CD4-positive, alpha-beta T cell treated with Interferon gamma for 1 hour (primary cell): ENCODE measurements around the gene CYP19A1.

ENCODE experiments used
- DNase-seq: peaks from one replicate; pipeline ENCODE4 v3.0.0-alpha.2; 2020

The CYP19A1 gene

DNA sequence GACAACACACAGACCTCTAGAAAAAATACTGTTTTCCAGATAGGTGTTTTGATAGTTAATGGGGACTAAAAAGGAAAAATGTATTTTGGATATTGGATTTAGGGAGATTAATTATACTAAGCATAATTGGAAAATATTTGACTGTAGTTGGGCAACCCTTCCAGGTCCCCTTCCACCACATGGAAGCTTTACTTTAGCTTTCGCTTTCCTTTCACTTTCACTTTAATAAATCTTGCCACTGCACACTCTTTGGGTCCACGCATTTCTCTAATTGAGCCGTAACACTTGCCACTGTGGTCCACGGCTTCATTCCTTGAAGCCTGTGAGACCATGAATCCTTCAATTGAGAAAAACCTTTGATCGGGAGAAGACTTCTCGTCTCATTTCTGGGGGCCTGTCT lies 18.6 kb upstream of the CYP19A1 start:
- DNase-seq: no peak

- DNase-seq: no peak
Measured at GRCh38 chr15:51356147-51356546, 17.8 kb upstream of the CYP19A1 start.

DNA sequence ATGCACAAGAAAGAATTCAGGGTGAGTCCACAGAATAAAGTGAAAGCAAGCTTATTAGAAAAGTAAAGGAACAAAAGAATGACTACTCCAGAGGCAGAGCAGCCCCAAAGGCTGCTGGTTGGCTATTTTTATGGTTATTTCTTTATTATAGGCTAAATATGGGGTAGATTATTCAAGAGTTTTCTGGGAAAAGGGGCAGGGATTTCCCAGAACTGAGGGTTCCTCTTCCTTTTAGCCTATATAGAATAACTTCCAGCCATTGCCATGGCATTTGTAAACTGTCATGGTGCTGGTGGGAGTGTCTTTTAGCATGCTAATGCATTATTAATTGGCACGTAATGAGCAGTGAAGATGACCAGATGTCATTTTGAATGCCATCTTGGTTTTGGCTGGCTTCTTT lies 16.7 kb upstream of the CYP19A1 start:
- no peak for DNase-seq

- no peak for DNase-seq
Measured at GRCh38 chr15:51353976-51354375, 15.6 kb upstream of the CYP19A1 start.

DNA sequence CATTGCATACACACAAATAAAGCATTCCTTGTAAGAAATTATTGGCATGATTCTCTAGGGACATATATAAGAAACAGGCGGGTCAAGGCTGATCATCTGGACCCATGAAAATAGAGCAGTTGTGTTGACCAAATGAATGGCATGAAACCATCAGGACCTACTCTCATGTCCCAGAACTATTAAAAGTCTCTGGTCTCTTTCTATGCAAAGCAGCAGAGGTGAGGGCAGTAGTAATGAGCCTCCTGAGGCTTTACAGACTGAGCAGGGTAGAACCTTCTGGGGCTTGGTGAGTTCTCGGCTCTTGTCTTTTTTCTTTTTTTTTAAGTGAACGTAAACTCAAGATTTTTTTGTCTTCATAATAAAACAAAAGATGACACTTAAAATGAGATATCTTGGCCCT lies 12.3 kb upstream of the CYP19A1 start:
- DNase-seq: no peak

- no peak for DNase-seq
Measured at GRCh38 chr15:51349156-51349844, 10.9 kb upstream of the CYP19A1 start.

DNA sequence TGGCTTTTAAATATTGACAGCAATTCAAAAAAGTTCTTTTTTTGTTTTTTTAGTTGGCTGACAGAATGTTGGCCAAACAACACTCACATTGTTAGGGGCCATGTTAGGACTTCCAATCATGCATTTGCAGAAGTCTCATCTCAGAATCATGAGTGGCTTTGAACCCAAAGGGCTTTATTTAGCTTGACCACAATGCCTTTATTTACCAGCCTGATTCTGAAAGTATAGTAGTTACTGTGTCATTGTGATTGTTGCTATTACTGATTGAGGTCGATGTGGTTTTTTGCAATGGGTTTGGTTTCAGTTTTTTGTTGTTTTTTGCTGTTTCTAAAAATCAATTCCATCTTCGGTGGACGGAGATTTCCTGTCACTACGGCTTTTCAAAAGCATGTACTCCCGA lies 10.3 kb upstream of the CYP19A1 start:
- DNase-seq: no peak

DNA sequence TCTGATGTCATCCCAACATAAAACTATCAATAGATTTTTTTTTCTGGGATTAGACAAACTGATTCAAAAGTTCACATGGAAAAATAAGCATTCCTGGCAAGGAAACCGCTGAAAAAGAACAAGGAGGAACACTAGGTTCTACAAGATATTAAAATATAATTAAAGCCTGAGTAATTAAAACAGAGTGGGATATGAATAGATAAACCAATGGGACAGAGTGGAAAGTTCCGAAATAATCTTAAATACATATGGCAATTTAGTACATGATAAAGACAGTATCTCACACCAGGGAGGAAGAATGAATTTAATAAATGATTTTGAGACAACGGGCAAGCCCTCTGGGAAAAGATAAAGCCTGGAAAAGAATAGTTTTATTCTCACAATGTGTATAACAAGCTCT lies 7.7 kb upstream of the CYP19A1 start:
- DNase-seq: no peak

GRCh38 chr15:51343466-51343865 lies 5.1 kb upstream of the CYP19A1 start:
- no peak for DNase-seq

DNA sequence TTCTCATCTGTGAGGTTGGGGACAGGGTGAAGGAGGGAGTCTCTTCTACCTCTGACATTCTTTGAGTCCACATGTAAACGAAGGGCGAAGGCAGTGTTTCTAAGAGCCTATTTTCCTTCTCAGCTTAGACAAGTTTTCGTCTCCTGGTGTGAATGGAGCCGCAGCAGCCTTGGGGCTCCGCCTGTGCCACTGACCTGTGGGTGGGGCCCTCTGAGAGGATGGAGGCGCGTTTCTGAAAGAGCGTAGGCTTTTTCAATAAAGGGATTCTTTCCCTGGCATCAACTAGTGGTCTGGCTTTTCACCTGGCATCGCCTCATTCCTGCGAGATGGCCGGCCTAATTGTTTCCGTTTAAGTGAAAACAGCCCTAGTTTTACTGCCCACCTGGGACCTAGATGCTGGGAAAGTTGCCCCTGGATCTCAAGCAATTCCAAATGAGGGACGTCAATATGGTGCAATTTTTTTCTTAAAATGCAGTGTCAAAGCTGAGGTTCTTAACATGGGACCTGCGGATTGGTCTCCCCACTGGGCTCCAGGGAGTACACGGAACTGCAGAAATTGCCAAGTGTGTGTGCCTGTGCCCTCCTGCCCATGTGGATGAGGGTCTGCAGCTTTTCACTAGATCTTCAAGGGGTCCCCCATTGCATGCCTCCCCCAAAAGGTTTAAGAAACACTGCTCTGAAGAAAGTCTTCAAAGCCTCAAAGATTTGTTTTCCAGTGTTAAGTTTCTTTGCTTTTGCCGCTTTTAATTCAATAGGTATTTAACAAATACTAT lies 4.0 kb upstream of the CYP19A1 start:
- DNase-seq: no peak

GRCh38 chr15:51341366-51342226 lies 3.2 kb upstream of the CYP19A1 start, which contains the start of gene GLDN:
Gene GLDN, plus strand, starts transcription at chr15:51341655. Its CDS starts 30 bp downstream, at chr15:51341685.
- DNase-seq: no peak

- DNase-seq: no peak
Measured at GRCh38 chr15:51335538-51336410, 2.6 kb downstream of the CYP19A1 start.

DNA sequence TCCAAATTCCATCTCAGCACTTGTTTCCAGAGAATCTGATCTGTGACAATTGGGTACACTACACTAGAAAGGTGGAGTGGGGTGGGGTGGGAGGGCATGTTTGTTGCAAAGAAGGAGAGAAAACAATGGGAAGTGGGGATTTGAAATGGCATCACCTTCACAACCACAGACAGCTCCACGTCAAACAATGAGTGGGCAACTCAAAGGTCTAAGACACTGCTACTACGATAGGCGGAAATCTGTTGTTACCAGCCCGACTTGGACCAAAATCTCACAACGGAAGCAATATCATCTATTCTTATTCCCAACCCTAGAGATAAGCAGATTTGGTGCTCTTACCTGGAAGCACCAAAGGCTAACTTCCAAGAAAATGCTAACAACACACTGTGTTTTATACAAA lies 3.3 kb downstream of the CYP19A1 start:
- DNase-seq: no peak

- DNase-seq: no peak
Measured at GRCh38 chr15:51334011-51334451, 4.4 kb downstream of the CYP19A1 start.

- DNase-seq: no peak
Measured at GRCh38 chr15:51333571-51333970, 4.8 kb downstream of the CYP19A1 start.

DNA sequence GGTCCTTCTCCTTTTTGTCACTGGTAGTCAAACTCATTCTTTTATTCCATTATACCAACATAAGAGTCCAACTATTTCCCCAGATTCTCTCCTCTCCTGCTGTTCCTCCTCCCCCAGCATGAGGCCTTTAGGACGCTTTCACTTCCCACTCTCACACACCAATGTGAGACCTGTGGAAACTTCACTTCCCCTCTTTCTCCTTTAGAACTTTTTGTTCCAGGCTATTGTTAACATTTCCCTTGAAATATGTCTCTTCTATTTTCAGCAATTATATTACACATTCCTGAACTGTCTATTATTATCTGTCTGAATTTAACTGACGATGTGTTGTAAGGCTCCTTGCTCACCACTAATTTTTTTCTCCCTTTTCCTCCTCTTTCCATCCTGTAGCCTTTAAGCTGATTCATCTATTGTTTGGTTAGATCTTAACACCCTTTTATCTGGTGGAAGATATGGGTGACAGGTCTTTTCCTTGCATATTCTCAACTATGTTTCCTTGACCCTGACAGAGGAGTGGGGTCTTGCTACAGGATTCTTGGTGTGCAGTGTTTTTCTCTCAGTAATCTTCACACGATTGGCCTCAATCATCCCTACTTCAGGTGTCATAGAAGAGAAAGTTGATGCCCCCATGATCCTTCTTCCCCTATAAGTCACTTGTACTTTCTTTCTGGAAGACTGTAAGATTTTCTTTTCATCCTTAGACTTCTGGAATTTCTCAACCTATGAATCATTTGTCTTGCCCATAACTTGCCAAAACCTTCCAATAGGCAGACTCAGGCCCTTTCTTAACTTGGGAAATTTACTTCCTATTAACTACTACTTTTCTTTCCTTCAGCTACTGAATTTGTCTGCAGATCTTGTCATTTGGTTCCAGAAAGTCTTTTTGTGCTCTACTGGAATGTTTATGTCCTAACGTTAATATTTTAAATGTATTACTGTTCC lies 5.9 kb downstream of the CYP19A1 start:
- DNase-seq: no peak

DNA sequence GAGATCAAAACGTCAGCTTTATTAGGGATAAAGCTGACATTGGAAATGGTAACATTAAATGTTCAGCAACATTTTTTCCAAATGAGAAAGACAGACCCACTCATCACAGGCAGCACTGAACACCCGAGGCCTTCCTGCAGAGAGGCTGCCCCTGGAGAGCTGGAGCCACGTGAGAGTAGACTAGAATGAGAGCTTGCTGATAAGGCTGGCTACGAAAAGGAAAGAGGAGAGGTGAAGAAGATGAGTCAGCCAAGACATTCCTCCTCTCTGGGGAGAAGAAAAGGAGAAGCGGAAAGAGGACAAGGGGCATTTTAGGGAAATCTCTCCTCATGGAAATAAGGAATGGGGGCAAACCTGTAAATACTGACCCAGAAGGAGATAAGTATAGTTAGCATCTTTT lies 7.3 kb downstream of the CYP19A1 start:
- DNase-seq: no peak

DNA sequence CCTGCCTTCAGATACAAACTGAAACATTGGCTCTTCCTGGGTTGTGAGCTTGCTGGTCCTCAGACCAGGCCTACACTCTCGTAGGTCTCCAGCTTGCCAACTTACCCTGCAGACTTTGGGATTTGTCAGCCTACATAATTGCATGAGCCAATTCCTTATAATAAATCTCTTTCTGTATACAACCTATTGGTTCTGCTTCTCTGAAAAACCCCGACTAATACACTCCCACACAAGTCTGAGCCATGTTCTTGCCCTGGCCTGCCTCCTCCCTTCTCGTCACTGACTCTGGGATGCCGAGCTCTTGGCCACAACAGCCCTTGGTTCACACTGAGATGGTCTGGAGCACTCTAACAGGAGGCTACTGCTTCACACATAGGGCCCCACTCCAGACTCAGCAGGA lies 9.5 kb downstream of the CYP19A1 start:
- no peak for DNase-seq

GRCh38 chr15:51327081-51327480 lies 11.3 kb downstream of the CYP19A1 start:
- DNase-seq: no peak

DNA sequence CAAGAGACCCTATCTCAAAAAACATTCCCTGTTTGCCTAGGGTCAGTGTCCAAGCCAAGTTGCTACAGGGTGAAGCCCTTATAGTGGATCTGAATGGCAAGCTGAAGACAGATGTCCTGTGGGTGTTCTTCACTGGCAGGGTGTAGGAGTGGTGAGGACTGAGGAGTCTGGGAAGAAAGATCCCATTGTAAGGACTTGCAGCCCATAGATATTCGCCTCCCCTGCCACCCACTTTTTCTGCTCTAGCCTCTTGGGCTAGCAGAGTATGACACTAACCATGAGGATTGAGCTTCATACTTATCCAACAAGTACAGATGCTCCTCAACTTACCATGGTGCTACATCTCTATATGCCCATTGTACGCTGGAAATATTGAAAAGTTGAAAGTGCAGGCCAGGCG lies 13.2 kb downstream of the CYP19A1 start:
- no peak for DNase-seq

GRCh38 chr15:51323749-51324148 lies 14.6 kb downstream of the CYP19A1 start:
- no peak for DNase-seq
